AG10803 (cell line): Measurements from ENCODE around the gene MARCHF9.
"Not testable (repeated sequence)": the region's sequence is repeated elsewhere in the genome, so short reads cannot be mapped to it uniquely, and the experiment has no call there.

Experiments used
- DNase-seq: peaks from one replicate; pipeline ENCODE4 v3.0.0; 2010; ENCODE audit warnings: low read depth
- H3K4me3 ChIP-seq: 2 replicates; pipeline ENCODE4 v1.5.1; 2011; ENCODE audit warnings: mild to moderate bottlenecking, low read length, control low read depth
- TF ChIP-seq, protein P1 (sequence below): conservative IDR thresholded peaks from 2 replicates; pipeline ENCODE4 v1.5.1; 2011; ENCODE audit warnings: mild to moderate bottlenecking, low read length, control low read depth, inconsistent platforms

The MARCHF9 gene

DNA sequence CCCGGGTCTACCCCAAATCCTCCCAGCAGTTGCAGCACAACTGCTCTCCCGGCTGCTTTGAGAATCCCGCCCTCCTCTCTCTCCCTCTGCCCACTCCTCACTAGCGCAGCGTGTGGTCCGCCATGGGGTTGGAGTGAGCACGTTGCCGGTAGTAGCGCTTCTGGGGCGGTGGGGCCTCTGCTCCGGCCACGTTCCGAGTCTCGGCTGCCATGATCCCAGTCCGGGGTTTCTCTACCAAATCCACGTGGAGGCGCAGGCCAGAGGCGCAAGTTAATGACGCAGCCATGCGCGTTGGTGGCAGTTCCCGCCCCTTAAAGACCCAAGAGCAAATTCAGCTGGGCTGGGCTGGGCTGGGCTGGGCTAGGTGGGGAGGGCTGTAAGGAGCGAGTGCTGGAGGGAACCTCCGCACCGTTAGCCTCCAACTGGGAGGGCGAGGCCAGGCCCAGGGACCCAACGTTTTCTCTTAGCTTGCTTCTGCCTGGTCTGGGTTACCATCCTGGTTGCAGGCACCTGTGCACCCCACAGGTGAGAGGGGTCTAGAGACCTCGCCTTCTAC lies 17.0 kb downstream of the MARCHF9 start, which contains the start of gene METTL1:
METTL1 (minus strand) TSS at position 233 of the 556 bp plus-strand sequence; CDS start at position 211, 22 bp downstream.
- peak; percentile 94 for DNase-seq
- peak within 1 kb of the TSS; percentile 99 for H3K4me3 ChIP-seq

DNA sequence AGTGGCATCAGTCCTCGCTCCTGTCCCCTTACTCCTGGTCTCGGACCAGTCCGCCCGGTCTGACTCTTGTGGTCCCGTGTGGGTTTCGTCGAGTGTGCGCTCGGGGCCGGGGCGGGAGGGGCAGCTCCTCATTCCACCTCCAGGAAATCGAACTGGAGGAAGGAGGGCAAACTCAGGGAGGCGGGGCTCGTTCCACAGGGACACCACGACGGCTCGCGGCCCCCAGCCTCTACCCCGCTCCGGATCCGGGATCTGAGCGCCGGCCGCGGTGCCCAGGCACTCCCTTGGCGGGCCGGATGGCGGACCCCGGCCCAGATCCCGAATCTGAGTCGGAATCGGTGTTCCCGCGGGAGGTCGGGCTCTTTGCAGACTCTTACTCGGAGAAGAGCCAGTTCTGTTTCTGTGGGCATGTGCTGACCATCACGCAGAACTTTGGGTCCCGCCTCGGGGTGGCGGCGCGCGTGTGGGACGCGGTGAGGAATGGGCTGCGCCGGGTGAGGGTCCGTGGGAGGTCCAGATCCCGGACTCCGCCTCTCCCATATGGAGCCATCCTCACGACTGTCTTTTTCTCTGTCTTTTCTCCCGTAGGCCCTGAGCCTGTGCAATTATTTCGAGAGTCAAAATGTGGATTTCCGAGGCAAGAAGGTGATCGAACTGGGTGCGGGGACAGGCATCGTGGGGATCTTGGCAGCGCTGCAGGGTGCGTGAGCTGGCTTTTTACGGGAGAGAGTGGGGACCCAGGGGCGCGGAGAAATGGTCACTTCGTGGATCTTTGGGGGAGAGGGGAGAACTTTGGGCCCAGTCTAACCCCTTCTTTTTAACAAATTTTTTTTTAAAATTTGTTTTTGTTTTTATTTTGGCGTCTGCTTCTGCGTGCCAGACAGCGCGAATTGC lies 17.8 kb downstream of the MARCHF9 start, which contains the start of gene EEF1AKMT3:
EEF1AKMT3 (plus strand) TSS at position 186 of the 894 bp plus-strand sequence; CDS start at position 297, 111 bp downstream.
- DNase-seq = peak; percentile 41
- TF ChIP-seq, protein P1, sequence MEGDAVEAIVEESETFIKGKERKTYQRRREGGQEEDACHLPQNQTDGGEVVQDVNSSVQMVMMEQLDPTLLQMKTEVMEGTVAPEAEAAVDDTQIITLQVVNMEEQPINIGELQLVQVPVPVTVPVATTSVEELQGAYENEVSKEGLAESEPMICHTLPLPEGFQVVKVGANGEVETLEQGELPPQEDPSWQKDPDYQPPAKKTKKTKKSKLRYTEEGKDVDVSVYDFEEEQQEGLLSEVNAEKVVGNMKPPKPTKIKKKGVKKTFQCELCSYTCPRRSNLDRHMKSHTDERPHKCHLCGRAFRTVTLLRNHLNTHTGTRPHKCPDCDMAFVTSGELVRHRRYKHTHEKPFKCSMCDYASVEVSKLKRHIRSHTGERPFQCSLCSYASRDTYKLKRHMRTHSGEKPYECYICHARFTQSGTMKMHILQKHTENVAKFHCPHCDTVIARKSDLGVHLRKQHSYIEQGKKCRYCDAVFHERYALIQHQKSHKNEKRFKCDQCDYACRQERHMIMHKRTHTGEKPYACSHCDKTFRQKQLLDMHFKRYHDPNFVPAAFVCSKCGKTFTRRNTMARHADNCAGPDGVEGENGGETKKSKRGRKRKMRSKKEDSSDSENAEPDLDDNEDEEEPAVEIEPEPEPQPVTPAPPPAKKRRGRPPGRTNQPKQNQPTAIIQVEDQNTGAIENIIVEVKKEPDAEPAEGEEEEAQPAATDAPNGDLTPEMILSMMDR = no peak
- peak within 1 kb of the TSS; percentile 99 for H3K4me3 ChIP-seq

More for the DNA sequence above, 17.0 kb downstream of the MARCHF9 start, which contains the start of gene METTL1:
- TF ChIP-seq, protein P1 = no peak

DNA sequence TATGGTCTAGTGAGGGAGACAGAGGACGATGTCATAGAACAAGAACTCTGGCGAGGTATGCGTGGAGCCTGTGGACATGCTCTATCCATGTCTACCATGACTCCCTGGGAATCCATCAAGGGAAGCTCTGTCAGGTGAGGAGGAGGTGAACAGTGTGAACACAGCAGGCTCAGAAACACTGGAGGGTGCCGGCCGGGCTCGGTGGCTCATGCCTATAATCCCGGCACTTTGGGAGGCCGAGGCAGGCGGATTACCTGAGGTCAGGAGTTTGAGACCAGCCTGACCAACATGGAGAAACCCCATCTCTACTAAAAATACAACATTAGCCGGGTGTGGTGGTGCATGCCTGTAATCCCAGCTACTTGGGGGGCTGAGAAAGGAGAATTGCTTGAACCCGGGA lies 19.7 kb downstream of the MARCHF9 start:
- not testable (repeated sequence) for DNase-seq, H3K4me3 ChIP-seq

DNA sequence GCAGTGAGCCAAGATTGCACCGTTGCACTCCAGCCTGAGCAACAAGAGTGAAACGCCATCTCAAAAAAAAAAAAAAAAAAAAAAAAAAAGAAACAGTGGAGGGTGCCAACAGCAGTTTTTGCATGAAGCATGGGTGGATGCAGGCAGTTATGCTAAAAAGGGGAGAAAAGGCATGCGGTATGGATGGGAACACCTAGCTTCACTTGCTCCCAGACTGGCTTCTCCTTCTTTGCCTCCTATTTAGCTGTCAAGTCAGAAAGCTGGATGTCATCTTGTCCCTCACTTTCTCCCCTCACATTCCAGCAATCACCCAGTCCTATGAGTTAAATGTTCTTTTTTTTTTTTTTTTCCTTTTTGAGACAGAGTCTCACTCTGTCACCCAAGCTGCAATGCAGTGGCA lies 20.1 kb downstream of the MARCHF9 start:
- no peak overlapping the region for H3K4me3 ChIP-seq
- TF ChIP-seq, protein P1 = no peak
- no peak for DNase-seq

DNA sequence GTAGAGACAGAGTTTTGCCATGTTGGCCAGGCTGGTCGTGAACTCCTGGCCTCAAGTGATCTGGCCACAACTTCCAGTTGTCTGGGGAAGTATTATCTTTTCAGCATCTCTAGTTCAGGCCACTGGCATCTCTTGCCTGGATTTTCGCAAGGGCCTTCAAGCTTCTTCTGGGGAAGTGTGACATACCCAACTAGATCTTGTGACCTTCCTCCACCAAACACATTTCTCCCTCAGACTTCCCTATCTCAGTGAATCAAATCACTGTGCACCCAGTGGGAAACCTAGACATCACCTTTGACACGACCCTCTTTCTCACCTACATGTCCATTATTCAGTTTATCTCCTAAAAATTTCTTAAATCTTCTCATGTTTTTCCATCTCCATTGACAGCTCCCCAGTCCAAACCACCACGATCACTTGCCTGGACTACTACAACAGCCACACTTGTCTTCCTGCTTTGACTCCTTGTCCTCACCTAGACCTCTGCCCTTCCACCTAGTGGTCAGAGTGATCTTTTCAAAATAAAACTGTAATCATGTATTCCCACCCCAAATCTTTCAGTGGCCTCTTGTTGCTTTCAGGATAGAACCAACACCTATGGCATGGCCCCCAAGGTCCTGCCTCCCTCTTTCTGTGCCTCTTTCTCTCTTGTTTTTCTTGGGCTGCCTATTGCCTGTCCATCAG lies 20.8 kb downstream of the MARCHF9 start:
- no peak for DNase-seq
- TF ChIP-seq, protein P1 = peak; percentile 3; the same call in 1 of the 2 replicates
- no peak overlapping the region for H3K4me3 ChIP-seq

DNA sequence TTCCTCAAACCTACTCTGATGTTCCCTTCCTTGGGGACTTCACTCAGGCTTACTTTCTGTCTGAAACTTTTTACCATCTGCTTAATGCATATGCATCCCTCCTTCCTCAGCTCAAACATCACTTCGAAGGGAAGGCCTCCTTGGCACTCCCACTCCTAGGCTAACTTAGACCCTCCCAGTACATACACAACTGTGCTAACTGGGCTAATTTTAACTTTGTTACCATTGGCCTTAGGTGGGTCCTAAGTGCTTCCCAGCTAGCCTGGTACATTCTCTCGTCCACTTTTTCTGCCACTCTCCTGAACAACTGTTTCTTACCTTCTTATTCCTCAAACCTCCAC lies 21.3 kb downstream of the MARCHF9 start:
- TF ChIP-seq, protein P1 = no peak

DNA sequence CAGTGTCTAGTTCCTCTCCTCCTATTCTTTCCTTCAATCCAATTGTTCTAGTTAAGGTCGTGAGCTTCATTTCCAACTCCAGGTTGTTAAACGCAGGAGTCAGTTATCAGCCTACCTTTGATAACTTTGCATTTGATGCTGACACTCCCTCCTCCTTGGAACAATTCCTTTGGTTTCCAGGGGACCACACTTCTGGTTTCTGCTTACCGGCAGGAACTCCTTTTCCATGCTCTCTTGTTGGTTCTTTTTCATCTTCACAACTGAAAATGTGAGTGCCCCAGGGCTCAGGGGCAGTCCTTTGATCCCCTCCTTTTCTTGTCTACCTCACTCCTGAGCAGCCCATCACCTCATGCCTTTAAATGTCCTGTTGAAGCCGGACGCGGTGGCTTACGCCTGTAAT lies 22.5 kb downstream of the MARCHF9 start:
- TF ChIP-seq, protein P1 = no peak
- no peak overlapping the region for H3K4me3 ChIP-seq
- no peak for DNase-seq

More for the DNA sequence above, 21.3 kb downstream of the MARCHF9 start:
- H3K4me3 ChIP-seq = no peak overlapping the region
- no peak for DNase-seq
